K562 (cell line): ENCODE measurements around the gene DNAAF1. TPM values are rescaled to one million over a fixed set of nuclear protein-coding genes. Genes with fewer than 3 reads are reported as not detected.

Source experiments
- ARHGAP35 ChIP-seq: fragments of 450-650 bp; IDR thresholded peaks from 2 replicates; pipeline ENCODE4 v1.6.1; 2018; ENCODE audit not compliant: partially characterized antibody
- CHD1 ChIP-seq: fragments of 200-600 bp; sonication (generic); IDR thresholded peaks from one replicate; pipeline ENCODE4 v1.6.1; 2012; ENCODE audit warnings: mild to moderate bottlenecking, moderate library complexity, low read length, inconsistent platforms
- E2F6 ChIP-seq, 2 experiments: IDR thresholded peaks; 2 replicates each; pipeline ENCODE4 v1.6.1; 2011; ENCODE audit warnings: borderline replicate concordance in 1 of 2, control low read depth in 1 of 2, low read depth in 1 of 2, low read length in 1 of 2, mild to moderate bottlenecking in 1 of 2, mixed read lengths in 1 of 2, moderate library complexity in 1 of 2; ENCODE audit not compliant: insufficient read depth in 1 of 2, insufficient read length in 1 of 2, poor library complexity in 1 of 2, severe bottlenecking in 1 of 2; ENCODE audit errors: extremely low read depth in 1 of 2
- JUND ChIP-seq, 2 experiments: IDR thresholded peaks; 2 replicates in 1 of 2; 3 replicates in 1 of 2; pipeline ENCODE4 v1.6.1; 2011; ENCODE audit warnings: borderline replicate concordance in 2 of 2, low read depth in 2 of 2, low read length in 2 of 2, improper control_type of control experiment in 1 of 2, missing biosample characterization in 1 of 2, missing genetic modification characterization in 1 of 2, missing genetic modification reagents in 1 of 2
- MYNN ChIP-seq, 2 experiments: sonication (generic); formaldehyde crosslinking in 1 of 2; IDR thresholded peaks; 2 replicates each; pipeline versions ENCODE4 v1.5.0 to v1.6.1; 2016 to 2020; ENCODE audit warnings: antibody characterized with exemption in 1 of 2, missing genetic modification reagents in 1 of 2
- PHF21A ChIP-seq: fragments of 450-650 bp; IDR thresholded peaks from 2 replicates; pipeline ENCODE4 v1.6.1; 2017; ENCODE audit warnings: low read depth, borderline replicate concordance
- PHF8 ChIP-seq: fragments of 200-600 bp; sonication (generic); IDR thresholded peaks from 2 replicates; pipeline ENCODE4 v1.6.1; 2012; ENCODE audit warnings: mixed run types, mild to moderate bottlenecking, inconsistent platforms, low read length, moderate library complexity, borderline replicate concordance
- POLR2H ChIP-seq: IDR thresholded peaks from 2 replicates; pipeline ENCODE4 v1.6.1; 2016; ENCODE audit warnings: missing genetic modification characterization, low read depth, mild to moderate bottlenecking, control low read depth, missing compliant biosample characterization, moderate library complexity
- SAFB2 ChIP-seq: fragments of 200-400 bp; formaldehyde crosslinking; IDR thresholded peaks from 2 replicates; pipeline ENCODE4 v1.6.1; 2018; ENCODE audit warnings: borderline replicate concordance, low read length, low read depth, moderate library complexity; ENCODE audit not compliant: severe bottlenecking
- SIN3A ChIP-seq, 2 experiments: fragments of 150-350 bp in 1 of 2; IDR thresholded peaks; 2 replicates each; pipeline ENCODE4 v1.6.1; 2011 to 2016; ENCODE audit warnings: borderline replicate concordance in 2 of 2, low read depth in 2 of 2, low read length in 2 of 2, mild to moderate bottlenecking in 2 of 2, moderate library complexity in 2 of 2; ENCODE audit not compliant: control insufficient read depth in 1 of 2
- SIRT6 ChIP-seq: IDR thresholded peaks from one replicate; pipeline ENCODE4 v1.6.1; 2012; ENCODE audit warnings: low read depth, mild to moderate bottlenecking, control low read depth, inconsistent platforms, low read length, moderate library complexity
- SOX6 ChIP-seq: fragments of 450-650 bp; IDR thresholded peaks from 2 replicates; pipeline ENCODE4 v1.6.1; 2014; ENCODE audit warnings: mild to moderate bottlenecking
- SP2 ChIP-seq: IDR thresholded peaks from 2 replicates; pipeline ENCODE4 v1.6.1; 2011; ENCODE audit warnings: mild to moderate bottlenecking, low read depth, low read length, moderate library complexity; ENCODE audit not compliant: poor library complexity, severe bottlenecking; ENCODE audit errors: extremely low read depth
- TGIF2 ChIP-seq: sonication (generic); formaldehyde crosslinking; IDR thresholded peaks from 2 replicates; pipeline ENCODE4 v1.8.1; 2022; ENCODE audit warnings: mild to moderate bottlenecking, missing genetic modification reagents, moderate library complexity
- TRIM25 ChIP-seq: fragments of 450-650 bp; IDR thresholded peaks from 2 replicates; pipeline ENCODE4 v1.7.0; 2016; ENCODE audit warnings: borderline replicate concordance
- ZFP91 ChIP-seq: sonication (generic); formaldehyde crosslinking; IDR thresholded peaks from 2 replicates; pipeline ENCODE4 v1.8.0; 2022; ENCODE audit warnings: mild to moderate bottlenecking, missing genetic modification reagents
- ZKSCAN8 ChIP-seq: fragments of 200-800 bp; sonication (Bioruptor generic); IDR thresholded peaks from 2 replicates; pipeline ENCODE4 v1.6.1; 2016; ENCODE audit warnings: missing genetic modification characterization, missing compliant biosample characterization
- ZNF12 ChIP-seq: sonication (generic); formaldehyde crosslinking; IDR thresholded peaks from 2 replicates; pipeline ENCODE4 v1.4.0; 2020; ENCODE audit warnings: mild to moderate bottlenecking, missing genetic modification reagents
- ZNF431 ChIP-seq: sonication (generic); formaldehyde crosslinking; IDR thresholded peaks from 2 replicates; pipeline ENCODE4 v1.8.0; 2022; ENCODE audit warnings: mild to moderate bottlenecking, missing genetic modification reagents
- ZNF583 ChIP-seq: fragments of 250-450 bp; sonication (Bioruptor Pico); IDR thresholded peaks from 2 replicates; pipeline ENCODE4 v1.4.0; 2020
- polyA plus RNA-seq, 8 experiments: library from polyadenylated mRNA; depleted of rRNA in 4 of 8; stranded (reverse) in 5 of 8; unstranded in 3 of 8; fragments of >200 nt; fragmentation: Nextera tagmentation in 2 of 8; fragmentation: Illumina TruSeq in 1 of 8; extraction: Ambion mirVana in 2 of 8; extraction: Trizol in 1 of 8; gene quantifications; 2 replicates each; pipeline versions ENCODE4 v1.2.1 to v1.2.3, GENCODE V29; 2011 to 2014; ENCODE audit warnings: inconsistent platforms in 1 of 8, missing spikeins in 1 of 8
- total RNA-seq, 7 experiments: library from RNA; depleted of rRNA in 6 of 7; stranded (reverse); fragments of >200 nt in 6 of 7; fragmentation: Illumina TruSeq in 2 of 7; extraction: Trizol in 2 of 7; gene quantifications; 2 replicates each; pipeline versions ENCODE4 v1.2.1 to v1.2.3, GENCODE V29; 2011 to 2021; ENCODE audit warnings: low replicate concordance in 1 of 7

The DNAAF1 gene
- total and polyA plus RNA-seq, 9 of the 15 experiments (the other 6 are each of a cell fraction or from before 2014, with no cell fraction given), result 0.01 TPM; not detected in 8

GRCh38 chr16:84138824-84139627 is 6.1 kb upstream of the DNAAF1 start (continued):
- no peak for TF ChIP-seq TRIM25
- no peak for TF ChIP-seq TGIF2 (CRISPR knock-in tag)
- TF ChIP-seq MYNN (IDR thresholded peaks at IDR 0.05), result no peak
- TF ChIP-seq MYNN (CRISPR knock-in tag; IDR thresholded peaks at IDR 0.05), result no peak
- TF ChIP-seq SP2, result no peak
- TF ChIP-seq POLR2H (tag), result peak; percentile 85
- peak; percentile 67 for TF ChIP-seq CHD1
- no peak for TF ChIP-seq SIRT6
- peak; percentile 73; the same call in 1 of the 2 replicates for TF ChIP-seq JUND (IDR thresholded peaks at IDR 0.05; ENCODE audit: borderline replicate concordance, low read depth, low read length)
- peak; percentile 74; the same call in 2 of the 3 replicates for TF ChIP-seq JUND (tag; IDR thresholded peaks at IDR 0.05; ENCODE audit: borderline replicate concordance, low read depth, low read length)
- TF ChIP-seq ZKSCAN8 (CRISPR knock-in tag), result peak; percentile 68; the same call in 1 of the 2 replicates
- peak; percentile 95 for TF ChIP-seq SOX6
- 0 out of 2 replicates have a peak, but pooled peaks have one; percentile 71 for TF ChIP-seq ZNF12 (CRISPR knock-in tag)
- no peak for TF ChIP-seq SAFB2
- TF ChIP-seq ZFP91 (CRISPR knock-in tag), result 0 out of 2 replicates have a peak, but pooled peaks have one; percentile 39
- no peak; the same call in 1 of the 2 replicates for TF ChIP-seq ZNF431
- TF ChIP-seq ARHGAP35, result no peak
- TF ChIP-seq ZNF583 (CRISPR knock-in tag), result peak; percentile 79; the same call in 1 of the 2 replicates
- no peak for TF ChIP-seq SIN3A (IDR thresholded peaks at IDR 0.05; ENCODE audit: borderline replicate concordance in 2 of 2, control insufficient read depth in 1 of 2, low read depth in 2 of 2, low read length in 2 of 2)
- peak; percentile 46; the same call in 1 of the 2 replicates for TF ChIP-seq PHF8
- TF ChIP-seq E2F6 (IDR thresholded peaks at IDR 0.05; ENCODE audit: borderline replicate concordance in 1 of 2, extremely low read depth in 1 of 2, insufficient read depth in 1 of 2, insufficient read length in 1 of 2, low read depth in 1 of 2, low read length in 1 of 2, poor library complexity in 1 of 2, severe bottlenecking in 1 of 2), result peak in 1 of 2 experiments; percentile 36
- TF ChIP-seq PHF21A, result no peak
